Measurements from ENCODE around the gene HSF4.

Gene HSF4

DNA sequence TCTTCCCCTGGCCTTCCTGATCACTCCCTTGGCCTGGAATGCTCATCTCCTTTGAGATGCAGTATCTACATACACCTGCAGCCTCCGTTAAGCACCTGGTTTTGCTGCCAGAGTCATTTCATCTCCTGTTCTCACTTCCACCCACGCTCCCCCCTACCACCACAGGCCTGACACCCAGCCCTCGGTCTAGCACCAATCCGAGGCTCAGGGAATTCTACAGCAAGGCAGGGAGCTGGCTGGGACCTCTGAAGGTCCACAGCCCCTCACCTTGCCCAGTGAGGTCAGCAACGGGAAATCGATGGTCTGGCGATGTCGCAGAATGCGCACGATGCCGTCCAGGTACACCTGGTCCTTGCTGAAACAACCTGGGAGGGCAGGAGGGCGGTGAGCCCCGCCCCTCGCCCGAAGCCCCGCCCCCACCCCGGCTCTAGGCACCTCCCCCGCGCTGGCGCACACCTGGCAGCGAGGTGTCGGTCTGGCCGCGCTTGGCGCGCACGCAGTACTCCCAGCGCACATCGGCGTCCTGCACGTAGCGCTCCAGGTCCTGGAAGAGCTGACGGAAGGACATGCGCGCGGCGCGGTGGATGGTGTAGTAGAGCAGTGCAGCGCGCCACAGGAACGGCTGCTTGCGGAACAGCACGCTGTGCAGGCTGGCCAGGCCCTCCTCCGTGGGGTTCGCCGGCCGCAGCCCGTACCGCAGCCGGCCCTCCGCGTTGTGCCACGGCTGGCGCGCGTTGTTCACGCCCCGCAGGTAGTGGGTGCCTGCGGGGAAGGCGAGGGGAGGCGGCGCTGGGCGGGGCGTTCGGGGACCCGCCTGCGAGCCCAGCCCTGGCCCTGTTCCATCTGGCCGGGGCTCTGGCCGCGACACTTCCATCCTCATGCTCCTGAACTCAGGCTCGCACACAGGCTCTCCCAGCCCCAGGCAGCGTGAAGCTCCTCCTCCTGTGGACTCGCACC, 13.5 kb downstream of the HSF4 start:
- Histone ChIP-seq H3K4me3 (replicated peaks; ENCODE audit: insufficient read depth, low read length) (peak overlapping the region; percentile 44), H3K27me3 (ENCODE audit: insufficient read depth, poor library complexity, severe bottlenecking) (peaks cover 21% of the 10 kb centered on the region)
- DNase-seq (ENCODE audit: low read depth in 1 of 2, low spot score in 1 of 2): peak in 1 of 2 experiments; percentile 54

DNA sequence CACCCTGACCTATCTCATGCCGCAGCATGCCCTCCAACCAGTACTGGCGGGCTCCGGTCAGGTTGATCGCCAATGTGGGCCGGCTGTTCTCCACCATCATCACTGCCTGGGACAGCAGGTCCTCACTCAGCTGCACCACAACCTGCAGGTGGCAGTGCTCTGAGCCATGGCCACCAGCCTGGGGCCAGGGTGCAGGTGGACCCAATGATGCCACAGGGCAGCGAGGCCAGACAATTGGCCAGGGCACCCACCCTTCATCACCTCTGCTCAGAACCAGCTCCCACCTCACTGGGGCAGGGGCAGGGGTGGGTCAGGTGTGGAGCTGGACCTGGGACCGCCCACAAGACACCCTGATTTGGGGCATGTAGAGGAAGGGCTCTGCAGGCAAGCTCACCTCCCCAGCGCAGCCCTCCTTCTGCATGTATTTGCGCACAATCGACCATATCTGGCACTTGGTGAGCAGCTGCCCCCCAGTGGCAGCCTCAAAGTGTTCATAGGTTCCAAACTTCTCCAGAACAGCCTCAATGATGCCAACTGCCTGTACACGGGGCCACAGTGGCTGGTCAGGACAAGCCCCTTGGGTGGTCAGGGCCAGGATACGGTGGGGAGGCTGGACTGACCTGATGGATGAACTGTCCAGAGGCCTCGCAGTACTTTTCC, 15.0 kb downstream of the HSF4 start:
- TF ChIP-seq, protein P1, sequence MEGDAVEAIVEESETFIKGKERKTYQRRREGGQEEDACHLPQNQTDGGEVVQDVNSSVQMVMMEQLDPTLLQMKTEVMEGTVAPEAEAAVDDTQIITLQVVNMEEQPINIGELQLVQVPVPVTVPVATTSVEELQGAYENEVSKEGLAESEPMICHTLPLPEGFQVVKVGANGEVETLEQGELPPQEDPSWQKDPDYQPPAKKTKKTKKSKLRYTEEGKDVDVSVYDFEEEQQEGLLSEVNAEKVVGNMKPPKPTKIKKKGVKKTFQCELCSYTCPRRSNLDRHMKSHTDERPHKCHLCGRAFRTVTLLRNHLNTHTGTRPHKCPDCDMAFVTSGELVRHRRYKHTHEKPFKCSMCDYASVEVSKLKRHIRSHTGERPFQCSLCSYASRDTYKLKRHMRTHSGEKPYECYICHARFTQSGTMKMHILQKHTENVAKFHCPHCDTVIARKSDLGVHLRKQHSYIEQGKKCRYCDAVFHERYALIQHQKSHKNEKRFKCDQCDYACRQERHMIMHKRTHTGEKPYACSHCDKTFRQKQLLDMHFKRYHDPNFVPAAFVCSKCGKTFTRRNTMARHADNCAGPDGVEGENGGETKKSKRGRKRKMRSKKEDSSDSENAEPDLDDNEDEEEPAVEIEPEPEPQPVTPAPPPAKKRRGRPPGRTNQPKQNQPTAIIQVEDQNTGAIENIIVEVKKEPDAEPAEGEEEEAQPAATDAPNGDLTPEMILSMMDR (IDR thresholded peaks at IDR 0.05; ENCODE audit: insufficient read depth, low read length): no peak
- TF ChIP-seq SPI1 (IDR thresholded peaks at IDR 0.05; ENCODE audit: borderline replicate concordance, low read depth): no peak
- no peak for TF ChIP-seq POLR2AphosphoS5 (IDR thresholded peaks at IDR 0.05; ENCODE audit: low read depth)
- TF ChIP-seq GABPA (IDR thresholded peaks at IDR 0.05; ENCODE audit: low read depth): no peak
- TF ChIP-seq, protein P2, sequence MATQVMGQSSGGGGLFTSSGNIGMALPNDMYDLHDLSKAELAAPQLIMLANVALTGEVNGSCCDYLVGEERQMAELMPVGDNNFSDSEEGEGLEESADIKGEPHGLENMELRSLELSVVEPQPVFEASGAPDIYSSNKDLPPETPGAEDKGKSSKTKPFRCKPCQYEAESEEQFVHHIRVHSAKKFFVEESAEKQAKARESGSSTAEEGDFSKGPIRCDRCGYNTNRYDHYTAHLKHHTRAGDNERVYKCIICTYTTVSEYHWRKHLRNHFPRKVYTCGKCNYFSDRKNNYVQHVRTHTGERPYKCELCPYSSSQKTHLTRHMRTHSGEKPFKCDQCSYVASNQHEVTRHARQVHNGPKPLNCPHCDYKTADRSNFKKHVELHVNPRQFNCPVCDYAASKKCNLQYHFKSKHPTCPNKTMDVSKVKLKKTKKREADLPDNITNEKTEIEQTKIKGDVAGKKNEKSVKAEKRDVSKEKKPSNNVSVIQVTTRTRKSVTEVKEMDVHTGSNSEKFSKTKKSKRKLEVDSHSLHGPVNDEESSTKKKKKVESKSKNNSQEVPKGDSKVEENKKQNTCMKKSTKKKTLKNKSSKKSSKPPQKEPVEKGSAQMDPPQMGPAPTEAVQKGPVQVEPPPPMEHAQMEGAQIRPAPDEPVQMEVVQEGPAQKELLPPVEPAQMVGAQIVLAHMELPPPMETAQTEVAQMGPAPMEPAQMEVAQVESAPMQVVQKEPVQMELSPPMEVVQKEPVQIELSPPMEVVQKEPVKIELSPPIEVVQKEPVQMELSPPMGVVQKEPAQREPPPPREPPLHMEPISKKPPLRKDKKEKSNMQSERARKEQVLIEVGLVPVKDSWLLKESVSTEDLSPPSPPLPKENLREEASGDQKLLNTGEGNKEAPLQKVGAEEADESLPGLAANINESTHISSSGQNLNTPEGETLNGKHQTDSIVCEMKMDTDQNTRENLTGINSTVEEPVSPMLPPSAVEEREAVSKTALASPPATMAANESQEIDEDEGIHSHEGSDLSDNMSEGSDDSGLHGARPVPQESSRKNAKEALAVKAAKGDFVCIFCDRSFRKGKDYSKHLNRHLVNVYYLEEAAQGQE (IDR thresholded peaks at IDR 0.05; ENCODE audit: insufficient replicate concordance, low read depth): no peak
- Histone ChIP-seq H3K27me3 (ENCODE audit: insufficient read depth, poor library complexity, severe bottlenecking) (peaks cover 7% of the 10 kb centered on the region), H3K27ac (replicated peaks) (no peak overlapping the region), H3K4me3 (replicated peaks; ENCODE audit: insufficient read depth, low read length) (no peak overlapping the region)
- no peak for DNase-seq (ENCODE audit: low read depth in 1 of 2, low spot score in 1 of 2)

More for the DNA sequence above, 13.5 kb downstream of the HSF4 start:
- no peak overlapping the region for H3K27ac ChIP-seq (replicated peaks)
- TF ChIP-seq, protein P1 (IDR thresholded peaks at IDR 0.05; ENCODE audit: insufficient read depth, low read length): no peak
- TF ChIP-seq, protein P2 (IDR thresholded peaks at IDR 0.05; ENCODE audit: insufficient replicate concordance, low read depth): no peak
- no peak for TF ChIP-seq SPI1 (IDR thresholded peaks at IDR 0.05; ENCODE audit: borderline replicate concordance, low read depth)
- TF ChIP-seq POLR2AphosphoS5 (IDR thresholded peaks at IDR 0.05; ENCODE audit: low read depth): no peak
- no peak for TF ChIP-seq GABPA (IDR thresholded peaks at IDR 0.05; ENCODE audit: low read depth)

DNA sequence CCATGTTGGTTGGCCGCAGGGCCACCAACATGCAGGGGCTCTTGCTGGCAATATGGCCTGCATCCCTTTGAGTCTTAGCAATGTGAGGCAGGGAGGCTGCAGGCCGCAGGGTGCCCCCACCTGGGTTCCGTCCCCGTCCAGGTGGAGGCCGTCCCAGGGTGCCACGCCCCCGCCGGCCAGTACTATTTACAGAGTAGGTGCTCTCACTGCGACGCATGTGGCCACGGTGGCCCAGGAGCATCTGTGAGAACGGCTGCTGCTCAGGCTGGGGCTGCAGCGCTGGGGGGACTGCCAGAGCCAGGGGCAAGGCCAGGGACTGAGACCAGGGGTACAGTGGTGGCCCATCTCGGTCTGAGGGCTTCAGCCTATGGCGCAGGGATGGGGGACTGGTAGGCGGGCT, 15.6 kb downstream of the HSF4 start:
- no peak overlapping the region for H3K4me3 ChIP-seq (replicated peaks; ENCODE audit: insufficient read depth, low read length)
- no peak for DNase-seq (ENCODE audit: low read depth in 1 of 2, low spot score in 1 of 2)
- TF ChIP-seq, protein P1 (IDR thresholded peaks at IDR 0.05; ENCODE audit: insufficient read depth, low read length): no peak
- TF ChIP-seq GABPA (IDR thresholded peaks at IDR 0.05; ENCODE audit: low read depth) (no peak), POLR2AphosphoS5 (IDR thresholded peaks at IDR 0.05; ENCODE audit: low read depth) (no peak)
- H3K27ac ChIP-seq (replicated peaks): no peak overlapping the region
- H3K27me3 ChIP-seq (ENCODE audit: insufficient read depth, poor library complexity, severe bottlenecking): peaks cover 10% of the 10 kb centered on the region
